HEK293 (cell line): ENCODE data around the gene CD300LG.
"Not testable (repeated sequence)": the region's sequence is repeated elsewhere in the genome, so short reads cannot be mapped to it uniquely, and the experiment has no call there.

Experiments used
- CTCF ChIA-PET: fragments of 350-600 bp; formaldehyde crosslinking; extraction: SDS; loops from one replicate; lab custom pipeline; 2021; ENCODE audit warnings: antibody characterized with exemption; lab: Yijun Ruan, JAX
- POLR2A ChIA-PET: fragments of 300-600 bp; formaldehyde crosslinking; extraction: SDS; loops from one replicate; lab custom pipeline; 2020; ENCODE audit warnings: antibody characterized with exemption, inconsistent platforms; lab: Yijun Ruan, JAX
- H3K27ac ChIP-seq: fragments of 200-500 bp; sonication (Bioruptor generic); 2 replicates; pipeline ENCODE4 v1.5.1; 2014; ENCODE audit warnings: low read depth, low read length, control low read depth, inconsistent platforms; ENCODE audit errors: extremely low read depth
- H3K36me3 ChIP-seq, 2 experiments: fragments of 200-500 bp in 1 of 2; sonication (Bioruptor generic) in 1 of 2; 1 replicate in 1 of 2; 2 replicates in 1 of 2; pipeline ENCODE4 v1.5.1; 2014 to 2017; ENCODE audit warnings: inconsistent platforms in 2 of 2, low read length in 2 of 2; ENCODE audit not compliant: control insufficient read depth in 2 of 2, insufficient read depth in 1 of 2
- H3K4me1 ChIP-seq: fragments of 200-500 bp; sonication (Bioruptor generic); 2 replicates; pipeline ENCODE4 v1.5.1; 2014; ENCODE audit warnings: mild to moderate bottlenecking, low read length, inconsistent platforms; ENCODE audit not compliant: control insufficient read depth, insufficient read depth
- H3K4me3 ChIP-seq: 2 replicates; pipeline ENCODE4 v1.5.1; 2011; ENCODE audit warnings: low read depth, mild to moderate bottlenecking, control low read depth, low read length, moderate library complexity
- H3K9me3 ChIP-seq: fragments of 200-500 bp; sonication (Bioruptor generic); 2 replicates; pipeline ENCODE4 v1.5.1; 2014; ENCODE audit warnings: low read depth, low read length, inconsistent platforms; ENCODE audit not compliant: control insufficient read depth, insufficient read depth
- EGR2 ChIP-seq: fragments of 450-650 bp; formaldehyde crosslinking; IDR thresholded peaks from 2 replicates; pipeline ENCODE4 v1.5.1; 2016; ENCODE audit warnings: low read depth, missing biosample characterization, missing genetic modification characterization
- IKZF3 ChIP-seq: fragments of 450-650 bp; IDR thresholded peaks from 2 replicates; pipeline ENCODE4 v1.5.0; 2018; ENCODE audit warnings: missing biosample characterization, mild to moderate bottlenecking, missing genetic modification characterization, moderate library complexity
- MYNN ChIP-seq: fragments of 450-650 bp; formaldehyde crosslinking; IDR thresholded peaks from 2 replicates; pipeline ENCODE4 v1.5.1; 2016; ENCODE audit warnings: missing biosample characterization, missing genetic modification characterization, borderline replicate concordance
- PRDM10 ChIP-seq: fragments of 450-650 bp; formaldehyde crosslinking; IDR thresholded peaks from 2 replicates; pipeline ENCODE4 v1.5.1; 2016; ENCODE audit warnings: missing biosample characterization, missing genetic modification characterization
- YY2 ChIP-seq: fragments of 450-650 bp; formaldehyde crosslinking; IDR thresholded peaks from 2 replicates; pipeline ENCODE4 v1.5.1; 2016; ENCODE audit warnings: missing biosample characterization, missing genetic modification characterization
- ZNF121 ChIP-seq: fragments of 450-650 bp; formaldehyde crosslinking; IDR thresholded peaks from 2 replicates; pipeline ENCODE4 v1.5.1; 2016; ENCODE audit warnings: missing biosample characterization, missing genetic modification characterization
- ZNF140 ChIP-seq: fragments of 450-650 bp; formaldehyde crosslinking; IDR thresholded peaks from 2 replicates; pipeline ENCODE4 v1.5.1; 2016; ENCODE audit warnings: missing biosample characterization, missing genetic modification characterization
- ZNF747 ChIP-seq: fragments of 450-650 bp; formaldehyde crosslinking; IDR thresholded peaks from 2 replicates; pipeline ENCODE4 v1.5.1; 2016; ENCODE audit warnings: missing biosample characterization, missing genetic modification characterization
- TF ChIP-seq, protein P1 (sequence below): fragments of 450-650 bp; formaldehyde crosslinking; IDR thresholded peaks from 2 replicates; pipeline ENCODE4 v1.5.1; 2016; ENCODE audit warnings: missing biosample characterization, missing genetic modification characterization

Gene CD300LG

DNA sequence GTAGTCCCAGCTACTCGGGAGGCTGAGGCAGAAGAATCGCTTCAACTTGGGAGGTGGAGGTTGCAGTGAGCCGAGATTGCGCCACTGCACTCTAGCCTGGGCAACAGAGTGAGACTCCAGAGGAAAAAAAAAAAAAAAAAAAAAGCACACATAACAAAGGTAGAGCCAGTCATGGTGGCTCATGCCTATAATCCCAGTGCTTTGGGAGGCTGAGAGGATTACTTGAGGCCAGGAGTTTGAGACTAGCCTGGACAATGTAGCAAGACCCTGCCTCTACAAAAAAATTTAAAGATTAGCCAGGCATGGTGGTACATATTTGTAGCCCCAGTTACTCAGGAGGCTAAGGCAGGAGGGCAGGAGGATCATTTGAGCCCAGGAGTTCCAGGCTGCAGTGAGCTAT lies 47.5 kb downstream of the CD300LG start:
- H3K27ac ChIP-seq, H3K4me3 ChIP-seq, H3K4me1 ChIP-seq, H3K9me3 ChIP-seq: not testable (repeated sequence)
- CTCF ChIA-PET, result interaction anchor here (0.7 to 9.7 kb wide), 4 partner anchors 13 to 228 kb away, joined by 3 to 106 read pairs (median 9); partner anchors contain the start of gene MPP2
- peaks cover 0 to 24% of the 10 kb centered on the region in 2 experiments; a peak in 2 of 3 replicates for H3K36me3 ChIP-seq
- peak; percentile 70 for TF ChIP-seq ZNF121 (tag by site-specific recombination)
- POLR2A ChIA-PET, result interaction anchor here (0.7 to 1.1 kb wide), 2 partner anchors 25 to 410 kb away, joined by 3 to 5 read pairs; no protein-coding TSS in a partner anchor

GRCh38 chr17:43897831-43898230 lies 50.9 kb downstream of the CD300LG start:
- Histone ChIP-seq H3K4me1 (peaks cover 11% of the 10 kb centered on the region; the same call in 1 of the 2 replicates), H3K27ac (no peak overlapping the region), H3K36me3 (peaks cover 0 to 24% of the 10 kb centered on the region in 2 experiments; a peak in 2 of 3 replicates), H3K9me3 (no peaks in the 10 kb centered on the region), H3K4me3 (no peak overlapping the region)
- ChIA-PET CTCF (interaction anchor here (2.2 to 5.5 kb wide), 2 partner anchors 13 to 18 kb away, joined by 27 to 39 read pairs; no protein-coding TSS in a partner anchor), POLR2A (interaction anchor here (1.5 kb wide), 1 partner anchor 9 kb away, joined by 4 read pairs; the partner anchor contains the start of gene MPP2)
- TF ChIP-seq ZNF140 (tag by site-specific recombination) (no peak), EGR2 (tag by site-specific recombination) (0 out of 2 replicates have a peak, but pooled peaks have one; percentile 22), MYNN (no peak)

DNA sequence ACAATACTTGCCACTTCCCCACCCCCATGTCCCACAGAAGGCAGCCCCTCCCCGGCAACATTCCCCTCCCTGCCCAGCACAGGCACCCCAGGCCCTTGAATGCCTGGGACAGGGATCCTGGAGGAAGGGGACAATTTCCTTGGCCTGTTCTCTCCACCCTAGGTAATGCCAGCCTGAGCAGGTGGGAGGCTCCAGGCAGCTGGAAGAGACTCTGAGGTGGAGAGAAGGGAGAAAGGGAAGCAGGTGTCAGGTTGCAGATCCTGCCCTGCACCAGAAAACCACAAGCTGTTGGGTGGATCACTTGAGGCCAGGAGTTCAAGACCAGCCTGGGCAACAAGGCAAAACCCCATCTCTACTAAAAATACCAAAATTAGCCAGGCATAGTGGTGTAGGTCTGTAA lies 51.5 kb downstream of the CD300LG start:
- H3K4me1 ChIP-seq, result peaks cover 11% of the 10 kb centered on the region; the same call in 1 of the 2 replicates
- TF ChIP-seq IKZF3 (tag by site-specific recombination) (0 out of 2 replicates have a peak, but pooled peaks have one; percentile 39), YY2 (tag by site-specific recombination) (no peak), PRDM10 (tag by site-specific recombination) (0 out of 2 replicates have a peak, but pooled peaks have one; percentile 11), ZNF747 (no peak)
- TF ChIP-seq, protein P1, sequence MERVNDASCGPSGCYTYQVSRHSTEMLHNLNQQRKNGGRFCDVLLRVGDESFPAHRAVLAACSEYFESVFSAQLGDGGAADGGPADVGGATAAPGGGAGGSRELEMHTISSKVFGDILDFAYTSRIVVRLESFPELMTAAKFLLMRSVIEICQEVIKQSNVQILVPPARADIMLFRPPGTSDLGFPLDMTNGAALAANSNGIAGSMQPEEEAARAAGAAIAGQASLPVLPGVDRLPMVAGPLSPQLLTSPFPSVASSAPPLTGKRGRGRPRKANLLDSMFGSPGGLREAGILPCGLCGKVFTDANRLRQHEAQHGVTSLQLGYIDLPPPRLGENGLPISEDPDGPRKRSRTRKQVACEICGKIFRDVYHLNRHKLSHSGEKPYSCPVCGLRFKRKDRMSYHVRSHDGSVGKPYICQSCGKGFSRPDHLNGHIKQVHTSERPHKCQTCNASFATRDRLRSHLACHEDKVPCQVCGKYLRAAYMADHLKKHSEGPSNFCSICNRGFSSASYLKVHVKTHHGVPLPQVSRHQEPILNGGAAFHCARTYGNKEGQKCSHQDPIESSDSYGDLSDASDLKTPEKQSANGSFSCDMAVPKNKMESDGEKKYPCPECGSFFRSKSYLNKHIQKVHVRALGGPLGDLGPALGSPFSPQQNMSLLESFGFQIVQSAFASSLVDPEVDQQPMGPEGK, result peak; percentile 39; the same call in 1 of the 2 replicates
- TF ChIP-seq, all 188 proteins: peak for 3
- ChIA-PET POLR2A (interaction anchor here (1.3 to 1.5 kb wide), 2 partner anchors 7 to 9 kb away, joined by 4 read pairs; partner anchors contain the start of gene MPP2), CTCF (interaction anchor here (0.7 to 5.5 kb wide), 3 partner anchors 12 to 114 kb away, joined by 4 to 39 read pairs (median 27); no protein-coding TSS in a partner anchor)
- Histone ChIP-seq H3K9me3 (no peaks in the 10 kb centered on the region), H3K27ac (no peak overlapping the region), H3K4me3 (no peak overlapping the region), H3K36me3 (peaks cover 0 to 18% of the 10 kb centered on the region in 2 experiments; a peak in 2 of 3 replicates)
